ENCODE measurements around the gene LRRC42.

Gene LRRC42

GRCh38 chr1:53946252-53947171 lies at the start of gene LRRC42:
TSS of gene LRRC42 (plus strand) at chr1:53946350. CDS start at chr1:53952000, 5,650 bp downstream.
- DNase-seq = no peak

GRCh38 chr1:53896635-53897229 lies 49.4 kb upstream of the LRRC42 start:
- DNase-seq = no peak

- DNase-seq = no peak
Measured at GRCh38 chr1:53899206-53899628, 46.9 kb upstream of the LRRC42 start.

- DNase-seq = no peak
Measured at GRCh38 chr1:53899708-53900107, 46.4 kb upstream of the LRRC42 start.

GRCh38 chr1:53902235-53903138 lies 43.7 kb upstream of the LRRC42 start:
- DNase-seq = no peak

GRCh38 chr1:53905509-53905908 lies 40.6 kb upstream of the LRRC42 start:
- no peak for DNase-seq

GRCh38 chr1:53906121-53906520 lies 40.0 kb upstream of the LRRC42 start:
- DNase-seq = no peak

- DNase-seq = no peak
Measured at GRCh38 chr1:53909946-53910345, 36.2 kb upstream of the LRRC42 start.

- no peak for DNase-seq
Measured at GRCh38 chr1:53911442-53911841, 34.7 kb upstream of the LRRC42 start.

GRCh38 chr1:53913352-53914033 lies 32.7 kb upstream of the LRRC42 start:
- no peak for DNase-seq

GRCh38 chr1:53918343-53918742 lies 27.8 kb upstream of the LRRC42 start:
- DNase-seq = no peak

- no peak for DNase-seq
Measured at GRCh38 chr1:53919675-53920066, 26.5 kb upstream of the LRRC42 start.

GRCh38 chr1:53927376-53927881 lies 18.7 kb upstream of the LRRC42 start:
- DNase-seq = no peak

GRCh38 chr1:53929246-53929960 lies 16.7 kb upstream of the LRRC42 start:
- DNase-seq = no peak

GRCh38 chr1:53930932-53931331 lies 15.2 kb upstream of the LRRC42 start:
- no peak for DNase-seq

GRCh38 chr1:53931523-53931922 lies 14.6 kb upstream of the LRRC42 start:
- no peak for DNase-seq

- no peak for DNase-seq
Measured at GRCh38 chr1:53934170-53934765, 11.9 kb upstream of the LRRC42 start.

- no peak for DNase-seq
Measured at GRCh38 chr1:53936430-53936829, 9.7 kb upstream of the LRRC42 start.

- DNase-seq = no peak
Measured at GRCh38 chr1:53938136-53938830, 7.9 kb upstream of the LRRC42 start.

GRCh38 chr1:53942127-53942957 lies 3.8 kb upstream of the LRRC42 start:
- no peak for DNase-seq
